Keratinocyte (primary cell): ENCODE measurements around the gene ASPHD2. TPM values are rescaled to one million over a fixed set of nuclear protein-coding genes. Genes with fewer than 3 reads are reported as not detected.

Experiments used
- DNase-seq: peaks from one replicate; pipeline ENCODE4 v3.0.0-alpha.2; 2011; ENCODE audit warnings: low read depth, missing footprints, low spot score
- FAIRE-seq: peaks from 2 replicates; lab custom pipeline; 2011; peaks lifted over from hg19 to GRCh38; lab: Jason Lieb, UNC
- H2AFZ ChIP-seq: 2 replicates; pipeline ENCODE4 v1.6.0; 2012; ENCODE audit warnings: low read length, control low read depth, inconsistent platforms; ENCODE audit not compliant: control insufficient read depth
- H3K27ac ChIP-seq: 2 replicates; pipeline ENCODE4 v1.5.1; 2011; ENCODE audit warnings: low read length; ENCODE audit not compliant: control insufficient read depth, insufficient read depth
- H3K27me3 ChIP-seq: 3 replicates; pipeline ENCODE4 v1.6.0; 2011; ENCODE audit warnings: low read length; ENCODE audit not compliant: control insufficient read depth, insufficient read depth; ENCODE audit errors: extremely low read depth
- H3K36me3 ChIP-seq, 2 experiments: 2 replicates in 1 of 2; 3 replicates in 1 of 2; pipeline ENCODE4 v1.5.1; 2011; ENCODE audit warnings: low read length in 2 of 2, mild to moderate bottlenecking in 1 of 2; ENCODE audit not compliant: control insufficient read depth in 2 of 2, insufficient read depth in 2 of 2; ENCODE audit errors: extremely low read depth in 1 of 2
- H3K4me1 ChIP-seq: 3 replicates; pipeline ENCODE4 v1.5.1; 2011; ENCODE audit warnings: low read length; ENCODE audit not compliant: control insufficient read depth, insufficient read depth; ENCODE audit errors: extremely low read depth
- H3K4me2 ChIP-seq: 3 replicates; pipeline ENCODE4 v1.6.0; 2011; ENCODE audit warnings: low read depth, low read length; ENCODE audit not compliant: control insufficient read depth, insufficient read depth; ENCODE audit errors: extremely low read depth
- H3K4me3 ChIP-seq, 3 experiments: fragments of 200-600 bp in 1 of 3; sonication (generic) in 1 of 3; 2 replicates in 2 of 3; 3 replicates in 1 of 3; pipeline ENCODE4 v1.5.1; 2011 to 2016; ENCODE audit warnings: low read length in 3 of 3, mild to moderate bottlenecking in 3 of 3, control low read depth in 2 of 3, inconsistent platforms in 1 of 3, low read depth in 1 of 3, mixed read lengths in 1 of 3, mixed run types in 1 of 3, moderate library complexity in 1 of 3; ENCODE audit not compliant: control insufficient read depth in 2 of 3, insufficient read depth in 2 of 3; ENCODE audit errors: extremely low read depth in 1 of 3
- H3K79me2 ChIP-seq: 2 replicates; pipeline ENCODE4 v1.6.0; 2012; ENCODE audit warnings: low read length; ENCODE audit not compliant: control insufficient read depth, insufficient read depth
- H3K9ac ChIP-seq: 3 replicates; pipeline ENCODE4 v1.6.0; 2011; ENCODE audit warnings: low read length; ENCODE audit not compliant: control insufficient read depth, insufficient read depth; ENCODE audit errors: extremely low read depth
- H3K9me1 ChIP-seq: 3 replicates; pipeline ENCODE4 v1.6.0; 2011; ENCODE audit warnings: low read length; ENCODE audit not compliant: control insufficient read depth, insufficient read depth; ENCODE audit errors: extremely low read depth
- H3K9me3 ChIP-seq: 2 replicates; pipeline ENCODE4 v1.5.1; 2012; ENCODE audit warnings: low read depth, low read length; ENCODE audit not compliant: control insufficient read depth
- H4K20me1 ChIP-seq: 3 replicates; pipeline ENCODE4 v1.6.0; 2011; ENCODE audit warnings: low read length; ENCODE audit not compliant: control insufficient read depth, insufficient read depth; ENCODE audit errors: extremely low read depth
- EZH2 ChIP-seq: IDR thresholded peaks from one replicate; pipeline ENCODE4 v1.6.1; 2012; ENCODE audit warnings: inconsistent platforms, mild to moderate bottlenecking, low read length, moderate library complexity
- dilution Hi-C: fragments of 300-500 bp; cut with MboI; formaldehyde crosslinking; loops from one replicate; pipeline ENCODE4 v1.7.0; 2020; ENCODE audit warnings: low sequenced_read_pairs; ENCODE audit not compliant: extremely low pct_ligation_motif_present
- polyA plus RNA-seq, 5 experiments: library from polyadenylated mRNA; depleted of rRNA in 3 of 5; stranded (reverse) in 3 of 5; stranded (forward) in 1 of 5; unstranded in 1 of 5; fragments of >200 nt; gene quantifications; 1 replicate in 1 of 5; 2 replicates in 3 of 5; 3 replicates in 1 of 5; pipeline versions ENCODE4 v1.2.1 to v1.2.3, GENCODE V29; 2011 to 2012; ENCODE audit warnings: missing spikeins in 2 of 5, low read depth in 1 of 5, low replicate concordance in 1 of 5
- TF ChIP-seq, protein P1 (sequence below), 3 experiments: IDR thresholded peaks in 1 of 3; conservative IDR thresholded peaks in 1 of 3; optimal IDR thresholded peaks in 1 of 3; 2 replicates in 2 of 3; 3 replicates in 1 of 3; pipeline versions ENCODE3 to v1.5.1; 2011; ENCODE audit warnings: low read length in 3 of 3, mild to moderate bottlenecking in 3 of 3, moderate library complexity in 2 of 3, control low read depth in 1 of 3, inconsistent platforms in 1 of 3; ENCODE audit not compliant: insufficient read depth in 2 of 3; ENCODE audit errors: extremely low read depth in 1 of 3

Gene ASPHD2
- polyA plus RNA-seq, 1 donor (not counting 4 experiments of a cell fraction or from before 2014, with no cell fraction given) = 3.5 TPM

DNA sequence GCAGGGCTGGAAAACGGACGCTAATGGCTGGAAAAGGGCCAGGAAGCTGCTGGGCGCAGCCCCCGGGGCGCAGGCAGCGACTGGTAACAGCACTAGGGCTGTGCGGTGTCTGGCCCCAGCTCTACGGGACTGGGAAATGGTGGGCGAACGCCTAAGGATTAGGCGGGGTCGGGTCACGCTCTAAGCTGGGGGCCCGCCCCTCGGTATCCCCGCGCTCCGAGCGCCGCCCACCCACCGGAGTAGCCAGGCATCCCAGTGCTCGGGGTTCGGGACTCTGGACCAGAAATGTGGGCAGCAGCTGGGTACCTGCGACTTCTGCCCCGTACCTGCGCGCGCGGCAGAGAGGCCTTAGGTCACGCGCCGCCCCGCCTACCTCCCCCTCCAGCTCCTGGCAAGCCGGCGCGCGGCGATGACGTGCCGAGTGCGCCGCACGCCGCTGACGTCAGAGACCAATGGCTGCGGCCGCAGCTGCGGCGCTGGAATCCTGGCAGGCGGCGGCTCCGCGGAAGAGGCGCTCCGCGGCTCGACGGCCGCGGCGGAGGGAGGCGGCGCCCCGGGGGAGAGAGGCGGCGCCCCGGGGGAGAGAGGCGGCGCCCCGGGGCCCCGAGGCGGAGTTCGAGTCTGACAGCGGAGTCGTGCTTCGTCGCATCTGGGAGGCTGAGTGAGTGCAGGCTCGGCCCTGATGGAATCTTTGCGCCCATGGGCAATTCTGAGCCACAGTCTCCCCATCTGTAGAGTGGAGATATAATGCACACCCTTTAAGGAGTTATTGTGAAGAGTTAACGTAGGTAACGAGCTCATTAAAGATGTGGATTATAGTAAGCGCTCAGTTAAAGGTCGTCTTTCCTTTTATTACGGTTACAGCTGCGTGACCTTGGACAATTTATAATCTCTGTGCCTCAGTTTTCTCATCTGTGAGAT, 54.6 kb downstream of the ASPHD2 start, which contains the start of the genes HPS4 and SRRD:
Gene HPS4, minus strand, starts transcription at position 345 of the 921 bp plus-strand sequence. CDS start 2,021 bp downstream, outside the sequence.
Gene SRRD, plus strand, starts transcription at position 439 of the 921 bp plus-strand sequence. Its CDS starts 14 bp downstream, at position 453.
- peak within 1 kb of the TSS; percentile 87 for H2AFZ ChIP-seq
- H4K20me1 ChIP-seq = no peaks in the 10 kb centered on the region
- H3K9ac ChIP-seq = peak within 1 kb of the TSS; percentile 94
- peaks cover 39% of the 10 kb centered on the region for H3K79me2 ChIP-seq
- DNase-seq = no peak
- FAIRE-seq = peak; percentile 32
- H3K4me2 ChIP-seq = peak within 1 kb of the TSS; percentile 94
- TF ChIP-seq, protein P1, sequence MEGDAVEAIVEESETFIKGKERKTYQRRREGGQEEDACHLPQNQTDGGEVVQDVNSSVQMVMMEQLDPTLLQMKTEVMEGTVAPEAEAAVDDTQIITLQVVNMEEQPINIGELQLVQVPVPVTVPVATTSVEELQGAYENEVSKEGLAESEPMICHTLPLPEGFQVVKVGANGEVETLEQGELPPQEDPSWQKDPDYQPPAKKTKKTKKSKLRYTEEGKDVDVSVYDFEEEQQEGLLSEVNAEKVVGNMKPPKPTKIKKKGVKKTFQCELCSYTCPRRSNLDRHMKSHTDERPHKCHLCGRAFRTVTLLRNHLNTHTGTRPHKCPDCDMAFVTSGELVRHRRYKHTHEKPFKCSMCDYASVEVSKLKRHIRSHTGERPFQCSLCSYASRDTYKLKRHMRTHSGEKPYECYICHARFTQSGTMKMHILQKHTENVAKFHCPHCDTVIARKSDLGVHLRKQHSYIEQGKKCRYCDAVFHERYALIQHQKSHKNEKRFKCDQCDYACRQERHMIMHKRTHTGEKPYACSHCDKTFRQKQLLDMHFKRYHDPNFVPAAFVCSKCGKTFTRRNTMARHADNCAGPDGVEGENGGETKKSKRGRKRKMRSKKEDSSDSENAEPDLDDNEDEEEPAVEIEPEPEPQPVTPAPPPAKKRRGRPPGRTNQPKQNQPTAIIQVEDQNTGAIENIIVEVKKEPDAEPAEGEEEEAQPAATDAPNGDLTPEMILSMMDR (optimal IDR thresholded peaks at IDR 0.05 in 1 of 3, IDR thresholded peaks at IDR 0.05 in 1 of 3, conservative IDR thresholded peaks at IDR 0.05 in 1 of 3; ENCODE audit: extremely low read depth in 1 of 3, insufficient read depth in 2 of 3, low read length in 3 of 3) = no peak
- no peak for TF ChIP-seq EZH2
- H3K4me3 ChIP-seq = peak within 1 kb of the TSS; percentile 79 to 98 (median 97)
- peaks cover 5 to 14% of the 10 kb centered on the region in 2 experiments for H3K36me3 ChIP-seq
- H3K4me1 ChIP-seq = peaks cover 54% of the 10 kb centered on the region
- no peaks in the 10 kb centered on the region for H3K9me1 ChIP-seq
- peak within 1 kb of the TSS; percentile 89 for H3K27ac ChIP-seq
- dilution Hi-C loops = no loop called here
- H3K27me3 ChIP-seq = no peaks in the 10 kb centered on the region
- H3K9me3 ChIP-seq = no peaks in the 10 kb centered on the region

GRCh38 chr22:26484360-26484706, 55.3 kb downstream of the ASPHD2 start:
- H3K27ac ChIP-seq = peak overlapping the region; percentile 89
- H3K79me2 ChIP-seq = peaks cover 36% of the 10 kb centered on the region
- peak overlapping the region; percentile 87 for H2AFZ ChIP-seq
- H3K9ac ChIP-seq = peak overlapping the region; percentile 94
- TF ChIP-seq, protein P1 (optimal IDR thresholded peaks at IDR 0.05 in 1 of 3, IDR thresholded peaks at IDR 0.05 in 1 of 3, conservative IDR thresholded peaks at IDR 0.05 in 1 of 3; ENCODE audit: extremely low read depth in 1 of 3, insufficient read depth in 2 of 3, low read length in 3 of 3) = no peak
- no peak for TF ChIP-seq EZH2
- no peaks in the 10 kb centered on the region for H3K9me3 ChIP-seq
- FAIRE-seq (no peak), DNase-seq (no peak)
- peaks cover 49% of the 10 kb centered on the region for H3K4me1 ChIP-seq
- H3K36me3 ChIP-seq = peaks cover 7 to 18% of the 10 kb centered on the region in 2 experiments
- H3K9me1 ChIP-seq = no peaks in the 10 kb centered on the region
- no peaks in the 10 kb centered on the region for H4K20me1 ChIP-seq
- H3K4me2 ChIP-seq = peak overlapping the region; percentile 94
- H3K27me3 ChIP-seq = no peaks in the 10 kb centered on the region
- H3K4me3 ChIP-seq = peak overlapping the region; percentile 79 to 98 (median 97)
- dilution Hi-C loops = no loop called here
